T-helper 9 cell (primary cell): ENCODE results near the gene CFDP1.

Experiments
- DNase-seq: peaks from one replicate; pipeline ENCODE4 v3.0.0-alpha.2; 2020

CFDP1 gene

GRCh38 chr16:75263291-75263962 lies 169.9 kb downstream of the CFDP1 start:
- no peak for DNase-seq

DNA sequence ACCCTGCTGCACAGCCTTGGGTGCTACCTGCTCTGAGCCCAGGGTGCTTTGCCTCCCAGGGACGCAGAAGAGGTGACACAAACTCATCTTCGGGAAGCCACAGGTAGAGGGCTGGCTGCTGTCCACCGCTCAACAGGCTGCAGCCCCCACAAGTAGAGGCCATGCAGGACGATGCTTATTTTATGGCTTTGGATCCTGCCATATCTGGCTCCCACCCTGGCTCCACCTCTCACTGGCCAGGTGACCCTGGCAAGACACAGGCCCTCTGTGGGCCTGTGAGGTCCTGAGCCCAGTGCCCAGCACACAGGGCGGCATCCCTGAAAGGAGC lies 170.5 kb downstream of the CFDP1 start:
- no peak for DNase-seq

- no peak for DNase-seq
These were observed 171.1 kb downstream of the CFDP1 start for GRCh38 chr16:75262104-75262799.

GRCh38 chr16:75261590-75262078 lies 171.7 kb downstream of the CFDP1 start:
- DNase-seq = no peak

DNA sequence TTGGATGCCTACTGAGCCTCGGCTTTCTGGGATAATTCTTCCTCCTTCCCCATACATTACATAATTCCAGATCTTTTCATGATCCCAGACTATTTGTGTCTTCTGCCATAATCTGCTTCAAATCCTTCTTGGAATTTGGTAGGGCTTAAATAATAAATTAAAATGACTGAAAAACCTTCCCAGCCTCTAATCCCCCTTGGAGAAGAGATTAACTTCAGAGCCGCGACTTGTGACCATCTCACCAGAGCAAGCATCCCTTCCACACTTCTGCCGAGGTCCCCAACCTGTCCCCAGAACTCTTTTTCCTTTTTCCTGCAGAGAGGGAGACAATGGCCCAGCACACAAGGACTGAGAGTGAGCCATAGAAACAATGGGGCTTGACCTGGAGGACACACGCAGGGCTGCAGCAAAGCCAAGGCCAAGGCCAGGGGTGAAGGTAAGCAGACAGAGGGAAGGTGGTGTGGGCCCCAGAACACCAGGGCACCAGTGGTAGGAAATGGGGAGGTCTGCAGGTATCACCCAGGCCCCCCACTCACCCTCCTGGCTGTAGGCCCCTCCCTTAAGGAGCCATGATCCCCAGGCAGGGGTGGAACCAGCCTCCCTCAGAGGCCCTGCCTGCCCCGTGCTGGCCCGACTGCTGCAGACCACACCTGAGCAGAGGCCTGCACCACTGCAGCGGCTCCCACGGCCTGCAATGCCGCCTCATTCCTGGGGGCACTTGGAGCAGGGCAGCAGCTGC lies 172.3 kb downstream of the CFDP1 start:
- no peak for DNase-seq

DNA sequence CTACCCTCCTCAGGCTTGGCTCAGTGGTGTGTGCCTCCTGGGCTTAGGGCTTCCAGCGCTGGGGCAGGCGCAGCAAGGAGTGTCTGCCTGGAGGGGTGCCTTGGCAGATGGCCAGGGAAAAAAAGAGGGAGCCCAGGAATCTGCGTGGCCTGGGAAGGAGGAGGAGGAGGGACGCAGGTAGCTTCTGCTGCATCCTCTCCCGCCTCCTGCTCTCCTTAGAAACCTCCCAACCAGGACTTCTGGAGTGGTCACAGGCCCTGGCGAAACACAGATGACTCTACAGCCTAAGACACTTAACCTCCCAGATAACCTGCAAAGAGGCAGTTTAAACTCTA lies 174.5 kb downstream of the CFDP1 start:
- DNase-seq = no peak

DNA sequence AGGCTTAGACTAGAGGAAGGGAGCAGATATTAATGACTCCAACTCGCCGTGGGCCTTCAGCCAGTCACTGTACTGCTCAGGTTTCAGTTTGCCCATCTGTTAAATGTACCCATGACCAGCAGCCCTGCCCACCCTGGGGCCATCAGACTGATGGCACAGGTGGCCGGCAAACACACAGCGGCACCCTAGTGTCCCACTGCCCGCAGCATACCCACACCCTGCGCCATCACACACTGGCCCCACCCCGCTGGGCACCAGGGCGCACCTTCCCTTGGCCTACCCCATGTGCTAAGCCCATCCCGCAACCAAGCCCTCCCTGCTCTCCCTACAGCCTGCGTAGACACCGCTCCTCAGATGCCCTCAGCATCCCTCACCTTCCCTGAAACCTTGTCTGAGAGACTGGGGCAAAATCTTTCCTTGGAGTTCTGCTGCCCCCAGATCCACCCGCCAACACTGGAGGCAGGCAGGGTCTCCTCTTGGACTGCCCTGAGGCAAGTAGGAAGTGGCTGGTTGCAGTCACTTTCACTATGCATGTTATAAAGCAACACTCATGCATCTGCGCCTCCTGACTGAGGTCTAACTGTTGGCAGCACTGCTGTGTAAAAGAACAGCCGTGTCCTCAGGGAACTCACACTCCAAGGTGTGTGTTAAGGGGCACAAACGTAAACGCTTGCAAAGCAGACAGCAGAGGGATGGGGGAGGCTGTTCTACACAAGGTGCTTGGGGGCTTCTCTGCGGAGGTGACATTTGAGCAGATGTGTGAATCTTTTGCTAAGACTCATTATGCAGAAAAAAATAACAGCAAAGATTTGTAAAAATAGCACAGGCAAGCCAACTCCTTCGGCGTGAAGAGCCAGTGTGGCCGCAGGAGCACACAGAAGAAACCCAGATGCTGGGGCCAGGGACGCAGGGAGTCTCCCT lies 175.2 kb downstream of the CFDP1 start:
- DNase-seq = no peak

DNA sequence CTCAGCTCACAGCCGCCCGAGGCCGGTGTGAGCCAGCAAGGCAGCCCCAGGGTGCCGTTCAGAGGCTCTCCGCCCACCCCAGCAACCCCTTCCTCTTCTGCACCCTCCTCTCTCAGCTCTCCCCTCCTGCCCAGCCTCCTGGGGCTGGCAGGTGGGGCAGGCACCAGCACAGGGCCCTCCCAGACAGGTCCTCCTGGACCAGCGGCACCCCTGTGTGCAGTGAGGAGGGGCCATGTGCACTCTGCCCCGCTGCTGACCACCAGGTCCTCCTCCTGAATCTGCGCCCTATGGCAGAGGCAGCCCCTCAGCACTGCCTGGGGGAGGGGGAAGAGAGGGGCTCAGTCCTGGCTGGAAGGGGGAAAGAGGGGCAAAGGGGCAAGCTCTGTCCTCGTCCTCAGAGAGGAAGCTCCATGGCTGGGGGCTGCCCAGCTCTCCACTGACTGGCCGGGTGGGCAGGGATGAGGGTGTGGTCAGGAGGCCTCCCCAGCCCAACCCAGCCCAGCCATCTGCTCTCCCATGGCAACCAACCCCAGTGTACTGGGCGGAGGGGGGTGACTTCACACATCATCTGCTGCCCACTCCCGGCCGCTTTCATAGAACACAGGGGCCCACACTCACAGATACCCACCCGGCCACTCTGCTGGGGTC lies 176.5 kb downstream of the CFDP1 start:
- no peak for DNase-seq

DNA sequence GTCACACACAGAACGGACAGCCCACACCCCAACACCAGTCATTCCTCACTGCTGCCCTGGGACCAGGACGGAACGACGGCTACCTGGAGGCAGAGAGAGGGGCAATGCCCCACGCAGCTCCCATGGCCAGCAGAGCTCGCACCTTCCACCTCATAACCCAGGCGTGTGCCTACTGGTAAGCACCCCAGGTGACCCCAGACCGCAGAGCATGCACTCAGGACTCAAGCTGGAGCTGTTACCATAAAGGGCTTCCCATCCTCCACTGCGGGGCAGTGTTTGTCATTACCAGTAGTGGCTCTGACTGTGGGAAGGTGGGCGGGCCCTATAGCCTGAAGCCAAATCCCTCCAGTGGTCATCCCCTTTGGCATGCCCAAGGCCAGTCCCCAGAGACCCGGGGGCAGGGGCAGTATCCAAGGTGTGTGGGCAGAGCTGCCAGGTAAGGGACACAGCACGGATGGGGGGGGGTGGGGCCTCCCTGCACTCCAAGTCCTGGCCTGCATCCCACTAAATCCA lies 177.2 kb downstream of the CFDP1 start:
- DNase-seq = no peak

DNA sequence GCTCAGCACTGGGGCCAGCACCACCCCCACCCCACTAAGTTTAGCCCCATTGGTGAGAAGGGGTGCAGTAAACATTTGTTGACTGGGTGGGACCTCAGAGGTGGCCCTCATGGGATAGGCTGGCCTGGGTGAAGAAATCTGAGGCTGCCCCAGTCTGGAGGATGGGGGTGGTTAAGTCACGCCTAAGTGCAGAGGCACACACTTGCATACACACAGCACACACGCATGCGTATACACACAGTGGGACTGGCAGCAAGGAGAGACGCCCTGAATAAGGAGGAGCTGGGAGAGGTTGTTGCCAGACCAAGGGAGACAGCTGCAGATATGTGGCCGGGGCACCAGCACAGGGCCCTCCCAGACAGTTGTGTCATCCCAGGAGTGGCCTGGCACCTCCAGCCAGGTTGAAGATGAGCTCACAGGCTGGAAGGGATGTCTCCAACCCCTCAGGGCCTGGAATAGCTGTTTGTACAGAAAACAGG lies 178.9 kb downstream of the CFDP1 start:
- DNase-seq = no peak

DNA sequence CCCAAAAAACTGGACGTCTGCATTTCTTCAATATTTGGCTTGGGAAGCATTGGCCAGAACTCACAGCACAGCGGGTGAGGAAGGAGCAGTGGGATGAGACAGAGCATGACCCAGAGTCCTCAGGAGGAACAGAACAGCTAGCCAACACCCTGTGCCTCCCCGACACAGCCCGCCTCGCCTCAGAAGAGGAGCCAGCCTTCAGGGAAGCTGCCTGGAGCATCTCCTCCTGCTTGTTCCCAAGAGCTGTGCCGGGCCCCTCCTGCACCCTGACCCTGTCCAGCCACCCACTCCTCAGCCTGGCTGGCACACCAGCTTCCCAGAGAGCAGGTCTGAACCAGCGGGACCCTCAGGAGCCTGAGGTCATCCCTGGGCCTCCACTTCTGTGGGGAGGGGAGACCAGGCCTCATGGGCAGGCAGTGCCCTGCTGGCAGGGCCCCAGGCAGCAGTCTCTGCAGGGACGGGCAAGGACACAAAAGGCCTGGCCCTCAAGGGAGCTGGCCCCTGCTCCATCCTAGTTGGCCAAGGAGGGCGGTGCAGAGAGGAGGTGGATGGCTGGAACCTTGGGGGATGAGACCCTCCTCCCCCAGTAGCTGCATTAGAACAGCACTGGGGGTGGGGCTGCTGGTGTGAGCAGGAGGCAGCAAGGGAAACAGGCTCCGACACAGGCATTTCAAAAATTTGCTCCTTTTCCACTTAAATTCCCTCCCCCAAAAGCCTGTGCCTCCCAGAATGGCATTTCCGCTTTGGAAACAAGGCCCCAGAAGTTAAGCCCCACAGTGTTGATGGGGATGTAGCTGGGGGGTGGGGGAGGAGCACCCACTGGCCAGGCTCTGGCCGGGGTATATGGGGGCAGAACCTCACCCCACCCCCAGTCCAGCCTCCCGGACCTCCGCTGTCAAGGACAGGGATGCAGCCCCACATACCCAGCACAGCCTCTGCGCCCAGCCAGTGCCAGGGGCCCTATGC lies 180.1 kb downstream of the CFDP1 start:
- no peak for DNase-seq

DNA sequence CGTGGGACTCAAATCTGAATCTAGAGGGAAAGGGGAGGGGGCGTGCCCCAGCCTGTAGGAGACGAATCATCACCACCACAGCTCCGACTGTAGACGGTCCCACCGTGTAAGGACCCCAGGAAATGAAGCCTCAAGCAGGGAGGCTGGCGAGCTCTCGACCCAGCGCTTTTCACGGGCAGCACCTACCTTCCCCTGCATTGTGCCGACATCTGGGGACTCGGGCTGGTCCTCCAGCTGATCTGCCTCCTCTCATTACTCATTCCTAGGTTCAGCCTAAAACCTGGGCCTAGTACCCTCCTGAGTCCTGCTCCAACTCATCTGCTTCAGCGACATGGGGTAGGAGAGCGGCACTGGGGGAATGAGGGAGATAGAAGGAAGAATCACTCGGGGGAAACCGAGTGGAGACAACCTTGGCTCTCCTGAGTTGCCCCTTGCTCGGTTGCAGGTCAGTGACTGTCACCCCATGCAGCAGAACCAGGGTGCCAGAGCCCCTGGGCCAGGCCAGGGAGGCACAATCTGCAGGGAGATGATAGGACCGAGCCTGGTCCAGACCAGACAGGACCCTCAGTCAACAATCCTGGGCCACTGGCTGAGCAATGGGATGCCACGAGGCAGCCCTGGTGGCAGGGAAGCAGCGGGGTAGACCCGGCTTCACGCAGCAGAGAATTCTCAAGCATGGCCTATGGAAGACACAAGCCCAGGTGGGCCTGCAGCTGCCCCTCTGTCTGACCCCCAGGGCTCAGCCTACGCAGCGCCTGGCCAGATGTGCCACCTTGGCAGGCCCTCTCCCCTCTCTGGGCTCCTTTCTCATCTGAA lies 181.0 kb downstream of the CFDP1 start:
- no peak for DNase-seq

DNA sequence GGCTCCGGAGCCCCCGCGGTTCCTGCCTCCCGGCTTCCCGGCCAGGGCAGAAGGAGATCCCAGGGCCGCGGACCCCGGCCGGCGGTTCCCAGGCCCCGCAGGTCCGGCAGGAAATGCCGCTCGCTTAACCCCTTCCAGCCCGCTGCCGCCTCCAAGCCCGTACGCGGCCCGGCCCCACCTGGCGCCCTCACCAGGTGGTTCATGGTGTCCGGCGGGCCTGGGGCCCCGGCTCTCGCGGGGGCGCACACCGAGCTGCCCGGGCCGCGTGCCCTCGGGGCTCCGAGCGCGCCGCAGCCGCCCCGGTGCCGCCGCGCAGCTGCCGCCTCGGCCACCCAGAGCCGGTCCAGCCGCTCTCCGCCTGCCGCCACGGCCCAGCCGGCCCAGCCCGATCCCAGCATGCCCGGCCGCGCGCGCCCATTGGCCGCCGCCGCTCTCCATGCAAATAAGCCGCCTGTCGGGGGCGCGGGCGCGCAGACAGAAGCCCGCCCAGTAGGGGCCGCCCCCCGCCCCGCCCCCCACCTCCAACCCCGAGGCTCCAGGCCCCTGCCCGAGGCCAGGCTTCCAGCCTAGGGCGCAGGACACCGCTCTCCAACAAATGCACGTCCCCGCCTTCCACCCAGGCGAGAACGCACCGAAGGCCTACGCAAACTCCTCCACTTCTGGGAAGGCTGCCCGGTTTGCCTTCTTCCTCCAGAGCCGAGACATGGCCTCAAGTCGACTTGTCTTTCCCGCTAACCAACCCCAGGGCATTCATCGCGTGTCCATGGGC lies 181.8 kb downstream of the CFDP1 start, which contains the start of gene BCAR1:
TSS of gene BCAR1 (minus strand) at position 345 of the 769 bp plus-strand sequence. CDS start at position 203, 142 bp downstream.
- DNase-seq = no peak

GRCh38 chr16:75250809-75251279 lies 182.5 kb downstream of the CFDP1 start:
- DNase-seq = no peak

- no peak for DNase-seq
These were observed 183.1 kb downstream of the CFDP1 start for GRCh38 chr16:75250089-75250808.

DNA sequence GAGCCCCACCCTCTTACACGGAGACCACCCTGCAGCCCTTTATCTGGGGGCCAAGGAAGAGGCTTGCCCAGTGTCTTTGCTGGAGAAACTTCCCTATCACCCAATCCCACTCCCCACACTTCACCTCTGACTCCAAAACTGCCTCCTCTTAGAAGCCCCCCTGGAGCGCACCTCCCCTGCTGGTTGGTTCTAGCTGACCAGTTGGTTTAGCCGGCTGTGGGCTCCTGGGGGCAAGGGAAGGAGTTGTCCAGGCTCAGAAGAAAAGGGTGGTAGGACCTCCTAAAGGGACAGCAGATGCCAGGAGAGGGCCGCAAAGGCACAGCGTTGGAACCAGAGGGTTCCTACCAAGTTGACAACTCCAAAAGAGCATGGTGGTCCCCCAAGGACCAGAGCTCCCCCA lies 183.9 kb downstream of the CFDP1 start:
- DNase-seq = no peak

DNA sequence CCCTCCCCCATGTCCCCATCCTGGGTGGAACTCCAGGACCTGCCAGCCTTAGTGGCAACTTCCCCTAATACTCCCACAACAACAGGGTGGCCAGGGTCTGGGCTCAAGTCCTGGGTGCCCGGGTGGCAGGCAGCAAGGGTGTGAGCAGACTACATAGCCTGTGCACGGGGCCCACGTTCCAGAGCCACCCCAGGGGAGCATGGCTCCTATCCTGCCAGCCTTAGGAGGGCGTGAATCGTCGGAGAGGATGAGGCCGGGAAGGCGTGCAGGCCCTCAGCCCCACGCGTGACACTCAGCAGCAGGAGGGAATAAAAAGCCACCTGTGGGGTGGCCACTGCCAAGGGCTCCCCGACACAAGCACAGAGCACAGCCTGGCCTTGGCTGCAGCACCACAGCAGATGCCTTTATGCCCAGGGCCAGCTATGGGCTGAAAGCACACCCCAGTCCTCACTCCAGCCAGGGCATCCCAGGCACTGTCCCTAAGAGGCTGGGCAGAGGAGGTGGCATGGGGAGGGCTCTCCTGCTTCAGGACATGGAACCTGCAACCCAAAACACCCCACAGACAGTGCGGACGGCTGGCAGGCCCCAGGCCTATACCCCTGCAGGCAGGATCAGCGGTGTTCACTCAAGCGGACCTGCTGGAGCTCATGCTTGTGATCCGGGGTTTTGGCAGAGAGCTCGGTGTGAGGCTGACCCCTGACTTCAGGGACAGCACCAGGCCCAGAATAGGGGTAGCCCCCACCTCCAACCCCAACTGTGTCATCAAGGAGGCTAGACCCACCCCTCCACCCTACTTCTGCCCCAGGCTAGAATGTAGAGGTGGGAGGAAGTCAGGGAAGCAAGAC lies 184.5 kb downstream of the CFDP1 start:
- DNase-seq = no peak
